Loucy (cell line): Measurements from ENCODE around the gene MPHOSPH8.

Experiments used
- H2AFZ ChIP-seq: fragments of 200-600 bp; sonication (generic); 2 replicates; pipeline ENCODE4 v1.6.0; 2016; ENCODE audit warnings: antibody characterized with exemption, mild to moderate bottlenecking, low read length, moderate library complexity
- H3F3A ChIP-seq: fragments of 200-600 bp; 2 replicates; pipeline ENCODE4 v1.6.0; 2016; ENCODE audit warnings: antibody characterized with exemption, low read depth, mild to moderate bottlenecking
- H3K27me3 ChIP-seq: fragments of 200-600 bp; sonication (generic); 2 replicates; pipeline ENCODE4 v1.6.1; 2014; ENCODE audit warnings: low read length, mild to moderate bottlenecking; ENCODE audit not compliant: insufficient read depth, poor library complexity, severe bottlenecking
- H3K36me3 ChIP-seq: fragments of 200-600 bp; sonication (generic); 2 replicates; pipeline ENCODE4 v1.6.1; 2016; ENCODE audit warnings: low read length; ENCODE audit not compliant: insufficient read depth
- H3K4me1 ChIP-seq: fragments of 200-600 bp; sonication (generic); 2 replicates; pipeline ENCODE4 v1.5.1; 2014; ENCODE audit warnings: low read length, mild to moderate bottlenecking; ENCODE audit not compliant: insufficient read depth, poor library complexity, severe bottlenecking
- H3K4me2 ChIP-seq: fragments of 200-600 bp; sonication (generic); 2 replicates; pipeline ENCODE4 v1.6.0; 2014; ENCODE audit warnings: antibody characterized with exemption, low read length, low read depth, mild to moderate bottlenecking; ENCODE audit not compliant: poor library complexity, severe bottlenecking
- H3K4me3 ChIP-seq: fragments of 200-600 bp; sonication (generic); 2 replicates; pipeline ENCODE4 v1.5.1; 2014; ENCODE audit warnings: low read length, mild to moderate bottlenecking, mixed read lengths; ENCODE audit not compliant: poor library complexity, severe bottlenecking
- H3K79me2 ChIP-seq: fragments of 200-600 bp; sonication (generic); 2 replicates; pipeline ENCODE4 v1.6.1; 2014; ENCODE audit warnings: low read length; ENCODE audit not compliant: insufficient read depth
- H3K9ac ChIP-seq: fragments of 200-600 bp; sonication (generic); 2 replicates; pipeline ENCODE4 v1.6.0; 2014; ENCODE audit warnings: mild to moderate bottlenecking, low read depth, low read length, moderate library complexity; ENCODE audit not compliant: poor library complexity, severe bottlenecking
- H3K9me2 ChIP-seq: fragments of 200-600 bp; sonication (generic); replicated peaks from 2 replicates; pipeline ENCODE4 v1.6.1; 2016; ENCODE audit warnings: low read depth, low read length, mixed read lengths
- H3K9me3 ChIP-seq: fragments of 200-600 bp; sonication (generic); 2 replicates; pipeline ENCODE4 v1.6.1; 2014; ENCODE audit warnings: mild to moderate bottlenecking, antibody characterized with exemption, low read length, low read depth; ENCODE audit not compliant: insufficient read depth
- H4K20me1 ChIP-seq: fragments of 200-600 bp; sonication (generic); 2 replicates; pipeline ENCODE4 v1.6.0; 2014; ENCODE audit warnings: antibody characterized with exemption, low read length, mild to moderate bottlenecking; ENCODE audit not compliant: insufficient read depth, poor library complexity, severe bottlenecking
- EZH2phosphoT487 ChIP-seq: fragments of 200-600 bp; IDR thresholded peaks from 2 replicates; pipeline ENCODE4 v1.6.1; 2018; ENCODE audit warnings: antibody characterized with exemption, mild to moderate bottlenecking, moderate library complexity, borderline replicate concordance
- TF ChIP-seq, protein P1 (sequence below): fragments of 200-600 bp; sonication (generic); conservative IDR thresholded peaks from 2 replicates; pipeline ENCODE4 v1.5.1; 2014; ENCODE audit warnings: mild to moderate bottlenecking, antibody characterized with exemption, low read length

Gene MPHOSPH8

DNA sequence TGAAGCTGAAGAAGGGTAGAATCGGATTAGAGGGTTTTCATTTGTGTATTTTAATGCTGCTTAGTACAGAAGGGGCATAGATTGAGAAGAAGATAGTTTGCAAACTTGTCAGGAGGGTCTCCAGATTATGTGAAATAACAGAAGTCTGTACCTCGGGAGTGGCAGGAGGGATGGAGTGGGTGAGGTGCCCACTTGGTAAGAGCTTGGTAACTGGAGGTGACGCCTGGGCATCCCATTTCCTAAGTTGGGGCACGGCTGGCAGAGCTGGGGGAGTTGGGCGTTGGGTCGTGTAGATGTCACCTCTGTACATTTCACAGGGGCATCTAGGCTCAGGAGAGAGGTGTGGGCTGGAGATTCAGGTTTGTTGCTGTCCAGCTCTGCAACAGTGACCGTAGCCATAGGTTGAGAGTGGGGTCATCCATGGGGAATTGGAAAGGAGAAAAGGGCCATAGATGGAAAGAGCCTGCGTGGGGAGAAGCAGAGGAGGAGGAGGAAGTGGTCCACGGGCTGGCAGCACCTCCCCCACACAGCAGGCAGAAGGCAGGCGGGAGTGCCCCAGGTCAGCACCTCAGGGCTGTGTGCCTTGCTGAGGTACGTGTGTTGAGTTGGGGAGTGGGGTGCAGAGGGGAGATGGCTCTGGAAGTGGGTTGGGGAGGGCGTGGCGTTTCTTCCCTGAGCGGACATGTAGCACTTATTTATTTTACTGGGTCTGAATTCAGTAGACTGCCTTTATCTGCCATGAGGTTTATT is 31.2 kb downstream of the MPHOSPH8 start:
- H3K9me3 ChIP-seq: no peaks in the 10 kb centered on the region
- H3K4me2 ChIP-seq: no peak overlapping the region
- no peaks in the 10 kb centered on the region for H3K79me2 ChIP-seq
- H3F3A ChIP-seq: no peaks in the 10 kb centered on the region
- no peak overlapping the region for H3K9ac ChIP-seq
- no peaks in the 10 kb centered on the region for H3K9me2 ChIP-seq
- no peaks in the 10 kb centered on the region for H3K4me1 ChIP-seq
- no peaks in the 10 kb centered on the region for H4K20me1 ChIP-seq
- no peak for TF ChIP-seq EZH2phosphoT487
- TF ChIP-seq, protein P1, sequence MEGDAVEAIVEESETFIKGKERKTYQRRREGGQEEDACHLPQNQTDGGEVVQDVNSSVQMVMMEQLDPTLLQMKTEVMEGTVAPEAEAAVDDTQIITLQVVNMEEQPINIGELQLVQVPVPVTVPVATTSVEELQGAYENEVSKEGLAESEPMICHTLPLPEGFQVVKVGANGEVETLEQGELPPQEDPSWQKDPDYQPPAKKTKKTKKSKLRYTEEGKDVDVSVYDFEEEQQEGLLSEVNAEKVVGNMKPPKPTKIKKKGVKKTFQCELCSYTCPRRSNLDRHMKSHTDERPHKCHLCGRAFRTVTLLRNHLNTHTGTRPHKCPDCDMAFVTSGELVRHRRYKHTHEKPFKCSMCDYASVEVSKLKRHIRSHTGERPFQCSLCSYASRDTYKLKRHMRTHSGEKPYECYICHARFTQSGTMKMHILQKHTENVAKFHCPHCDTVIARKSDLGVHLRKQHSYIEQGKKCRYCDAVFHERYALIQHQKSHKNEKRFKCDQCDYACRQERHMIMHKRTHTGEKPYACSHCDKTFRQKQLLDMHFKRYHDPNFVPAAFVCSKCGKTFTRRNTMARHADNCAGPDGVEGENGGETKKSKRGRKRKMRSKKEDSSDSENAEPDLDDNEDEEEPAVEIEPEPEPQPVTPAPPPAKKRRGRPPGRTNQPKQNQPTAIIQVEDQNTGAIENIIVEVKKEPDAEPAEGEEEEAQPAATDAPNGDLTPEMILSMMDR: no peak
- H3K36me3 ChIP-seq: peaks cover 65% of the 10 kb centered on the region; the same call in 1 of the 2 replicates
- no peaks in the 10 kb centered on the region for H3K27me3 ChIP-seq
- H3K4me3 ChIP-seq: no peak overlapping the region
- H2AFZ ChIP-seq: no peak overlapping the region

DNA sequence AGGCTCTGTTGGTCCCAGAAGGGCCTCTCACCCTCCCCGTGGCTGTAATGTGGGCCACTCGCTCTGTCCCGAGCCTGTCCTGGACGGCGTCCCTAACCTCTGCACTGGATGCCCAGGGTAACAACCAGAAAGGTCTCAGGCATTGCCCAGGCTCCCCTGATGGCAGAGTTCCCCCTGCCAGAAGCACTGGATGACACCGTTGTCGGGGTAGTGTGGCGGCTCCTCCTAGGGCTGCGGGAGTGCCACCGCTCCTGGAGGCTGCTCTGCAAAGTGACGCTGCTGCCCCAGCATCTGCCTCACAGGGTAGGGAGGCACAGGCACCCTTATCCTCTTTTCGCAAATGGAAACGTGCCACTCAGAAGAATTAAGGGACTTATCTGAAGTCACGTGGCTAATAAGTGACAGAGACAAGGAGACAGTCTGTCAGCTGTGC is 32.0 kb downstream of the MPHOSPH8 start:
- H3K9ac ChIP-seq: no peak overlapping the region
- H3K4me3 ChIP-seq: no peak overlapping the region
- H3K36me3 ChIP-seq: peaks cover 71% of the 10 kb centered on the region
- no peak for TF ChIP-seq EZH2phosphoT487
- TF ChIP-seq, protein P1: no peak
- no peaks in the 10 kb centered on the region for H3K27me3 ChIP-seq
- H3K4me1 ChIP-seq: no peaks in the 10 kb centered on the region
- no peaks in the 10 kb centered on the region for H3F3A ChIP-seq
- no peaks in the 10 kb centered on the region for H4K20me1 ChIP-seq
- no peaks in the 10 kb centered on the region for H3K79me2 ChIP-seq
- H3K4me2 ChIP-seq: no peak overlapping the region
- H3K9me2 ChIP-seq: no peaks in the 10 kb centered on the region
- H2AFZ ChIP-seq: no peak overlapping the region
- no peaks in the 10 kb centered on the region for H3K9me3 ChIP-seq

DNA sequence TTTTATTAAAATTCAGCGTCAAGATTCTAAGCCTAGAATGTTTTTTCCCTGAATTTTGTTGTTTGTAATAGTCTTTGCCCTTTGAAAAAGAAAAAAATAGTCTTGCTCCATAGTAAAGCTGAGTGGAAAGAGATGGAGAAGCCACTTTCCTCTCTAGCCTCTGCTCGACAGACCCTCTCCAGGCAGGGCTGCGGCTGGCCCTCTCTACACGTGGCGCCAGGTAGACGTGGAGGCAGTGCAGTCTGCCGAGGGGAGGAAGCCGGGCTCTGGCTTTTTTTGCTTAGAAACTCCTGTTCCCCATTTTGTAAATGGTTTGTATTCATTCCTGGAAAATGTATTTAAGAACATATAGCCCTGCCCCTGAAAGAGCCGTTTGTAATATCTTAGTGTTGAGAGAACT is 35.3 kb downstream of the MPHOSPH8 start:
- Histone ChIP-seq H3K9me3 (no peaks in the 10 kb centered on the region), H3K4me3 (no peak overlapping the region), H3K79me2 (no peaks in the 10 kb centered on the region), H4K20me1 (no peaks in the 10 kb centered on the region), H3K36me3 (peaks cover 78% of the 10 kb centered on the region), H3K27me3 (no peaks in the 10 kb centered on the region), H3F3A (no peaks in the 10 kb centered on the region), H3K9ac (no peak overlapping the region), H2AFZ (no peak overlapping the region), H3K4me1 (no peaks in the 10 kb centered on the region), H3K4me2 (no peak overlapping the region), H3K9me2 (no peaks in the 10 kb centered on the region)
- TF ChIP-seq EZH2phosphoT487: no peak
- TF ChIP-seq, protein P1: no peak
